Activated CD4-positive, CD25-positive, alpha-beta regulatory T cell treated with anti-CD3 and anti-CD28 coated beads, Interleukin-2, amount 50 U/mL, for 72 hours (primary cell): ENCODE results near the gene PTPRG.

Source experiments
- DNase-seq: peaks from one replicate; pipeline ENCODE4 v3.0.0; 2021

PTPRG gene

GRCh38 chr3:61841988-61842387, 280.6 kb downstream of the PTPRG start:
- no peak for DNase-seq

DNA sequence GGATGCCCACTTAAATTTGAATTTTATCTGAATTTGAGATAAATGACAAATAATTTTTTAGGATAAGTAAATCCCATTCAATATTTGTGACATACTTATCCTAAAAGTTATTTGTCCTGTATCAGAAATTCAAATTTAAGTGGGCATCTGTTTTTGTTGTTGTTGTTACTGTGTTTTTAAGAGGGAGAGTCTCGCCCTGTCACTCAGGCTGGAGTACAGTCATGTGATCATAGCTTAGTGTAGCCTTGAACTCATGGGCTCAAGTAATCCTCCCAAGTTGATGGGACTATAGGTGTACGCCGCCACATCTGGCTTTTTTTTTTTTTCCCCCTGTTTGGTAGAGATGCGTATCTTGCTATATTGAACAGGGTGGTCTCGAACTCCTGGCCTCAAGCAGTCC, 283.0 kb downstream of the PTPRG start:
- no peak for DNase-seq

- DNase-seq = no peak
These were observed 285.1 kb downstream of the PTPRG start for GRCh38 chr3:61846488-61846887.

DNA sequence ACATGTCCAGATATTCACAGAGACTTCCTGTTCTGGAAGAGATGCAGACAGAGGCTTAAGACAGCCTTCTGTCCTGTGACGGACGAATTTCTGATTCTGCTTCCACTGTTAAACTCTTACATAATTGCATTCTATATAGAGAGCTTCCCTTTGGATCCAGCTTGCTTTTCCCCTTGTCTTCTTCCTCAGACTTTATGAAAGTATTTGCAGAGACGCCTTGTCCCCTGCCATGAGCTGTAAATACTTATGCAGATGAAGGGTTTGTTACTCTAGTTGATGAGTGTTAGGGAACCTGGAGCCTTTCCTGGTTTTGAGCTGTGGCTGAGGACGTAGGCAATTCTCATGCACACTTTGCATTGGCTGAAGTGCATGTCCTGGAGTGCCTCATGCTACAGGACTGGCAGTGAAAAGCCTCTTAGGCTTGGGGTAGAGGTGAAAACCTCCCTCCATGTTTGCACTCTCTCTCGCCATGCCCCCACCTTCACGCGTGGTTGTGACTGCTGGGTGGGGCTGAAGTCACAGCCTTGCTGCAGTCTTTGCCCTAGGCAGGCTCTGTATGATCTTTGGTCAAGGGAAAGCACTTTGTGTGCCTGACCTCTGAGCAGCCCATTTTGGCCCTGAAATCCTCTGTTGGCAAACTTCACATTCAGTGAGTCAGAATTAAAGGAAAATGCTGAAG, 286.6 kb downstream of the PTPRG start:
- DNase-seq = no peak

DNA sequence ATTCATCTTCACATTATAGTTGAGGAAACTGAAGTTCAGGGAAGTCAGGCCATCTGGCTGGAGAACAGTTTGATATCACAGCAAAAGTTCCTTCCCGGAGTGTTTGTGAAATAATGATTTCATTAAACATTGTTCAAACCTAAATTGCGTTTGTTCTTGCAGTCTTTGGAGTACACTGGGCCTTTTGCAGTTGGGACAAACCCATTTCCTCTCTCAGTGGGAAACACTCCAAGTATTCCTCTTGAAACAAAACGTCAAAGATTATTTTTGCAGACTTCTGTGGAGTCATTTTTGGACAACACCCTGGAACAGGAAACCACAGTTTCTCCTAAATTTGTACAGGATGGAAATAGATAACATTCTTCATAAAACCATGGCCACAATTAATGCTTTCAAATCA, 287.5 kb downstream of the PTPRG start:
- DNase-seq = no peak

- no peak for DNase-seq
These were observed 292.5 kb downstream of the PTPRG start for GRCh38 chr3:61853912-61854311.

- no peak for DNase-seq
These were observed 293.8 kb downstream of the PTPRG start for GRCh38 chr3:61855211-61855610.

GRCh38 chr3:61857297-61857696, 295.9 kb downstream of the PTPRG start:
- DNase-seq = no peak

DNA sequence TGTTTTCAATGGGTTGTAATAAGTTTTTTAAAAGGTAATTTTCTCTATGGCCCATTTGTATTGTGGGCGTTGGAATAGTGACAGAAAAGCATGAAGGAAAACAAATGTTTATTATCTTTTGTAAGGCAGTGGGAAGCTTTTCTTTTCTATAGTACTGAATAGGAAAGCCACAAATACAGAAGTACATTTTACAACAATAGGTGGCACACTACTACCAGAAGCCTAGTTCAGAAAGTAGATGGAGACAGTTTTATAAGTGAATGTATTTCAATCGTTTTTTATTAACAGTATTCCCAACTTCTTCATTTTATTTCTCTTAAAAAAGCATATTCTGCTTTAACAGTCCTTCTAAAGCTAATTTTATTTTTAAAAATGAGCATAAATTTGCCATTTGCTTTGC, 296.7 kb downstream of the PTPRG start:
- DNase-seq = no peak

GRCh38 chr3:61861410-61861809, 300.0 kb downstream of the PTPRG start:
- no peak for DNase-seq

GRCh38 chr3:61862614-61863289, 301.4 kb downstream of the PTPRG start:
- DNase-seq = no peak

DNA sequence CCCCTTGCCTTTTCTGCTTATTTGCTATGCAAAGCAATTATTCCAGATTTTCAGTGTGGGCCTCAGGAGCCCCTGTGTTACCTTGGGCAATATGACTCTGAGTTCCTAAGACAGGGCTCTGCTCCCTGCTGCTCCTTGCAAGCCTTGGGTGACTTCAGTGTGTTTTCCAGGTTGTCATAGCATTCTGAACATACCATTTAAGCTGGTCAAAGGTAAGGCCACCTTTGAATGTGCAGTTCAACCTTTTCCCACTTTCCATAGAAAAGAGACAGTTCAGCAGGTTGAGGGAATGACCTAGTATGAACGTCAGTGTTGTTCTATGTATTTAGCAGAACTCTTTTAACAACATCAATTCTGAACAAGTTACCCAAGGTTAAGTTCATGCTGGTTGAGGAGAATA, 302.2 kb downstream of the PTPRG start:
- no peak for DNase-seq

GRCh38 chr3:61864886-61865285, 303.5 kb downstream of the PTPRG start:
- DNase-seq = no peak

- no peak for DNase-seq
These were observed 304.2 kb downstream of the PTPRG start for GRCh38 chr3:61865466-61866152.

- DNase-seq = no peak
These were observed 304.8 kb downstream of the PTPRG start for GRCh38 chr3:61866153-61866542.

GRCh38 chr3:61866961-61867461, 305.6 kb downstream of the PTPRG start:
- no peak for DNase-seq

- DNase-seq = no peak
These were observed 307.1 kb downstream of the PTPRG start for GRCh38 chr3:61868499-61868898.

- no peak for DNase-seq
These were observed 308.0 kb downstream of the PTPRG start for GRCh38 chr3:61869371-61869770.

GRCh38 chr3:61871644-61872043, 310.3 kb downstream of the PTPRG start:
- no peak for DNase-seq

GRCh38 chr3:61872077-61872706, 310.8 kb downstream of the PTPRG start:
- no peak for DNase-seq

DNA sequence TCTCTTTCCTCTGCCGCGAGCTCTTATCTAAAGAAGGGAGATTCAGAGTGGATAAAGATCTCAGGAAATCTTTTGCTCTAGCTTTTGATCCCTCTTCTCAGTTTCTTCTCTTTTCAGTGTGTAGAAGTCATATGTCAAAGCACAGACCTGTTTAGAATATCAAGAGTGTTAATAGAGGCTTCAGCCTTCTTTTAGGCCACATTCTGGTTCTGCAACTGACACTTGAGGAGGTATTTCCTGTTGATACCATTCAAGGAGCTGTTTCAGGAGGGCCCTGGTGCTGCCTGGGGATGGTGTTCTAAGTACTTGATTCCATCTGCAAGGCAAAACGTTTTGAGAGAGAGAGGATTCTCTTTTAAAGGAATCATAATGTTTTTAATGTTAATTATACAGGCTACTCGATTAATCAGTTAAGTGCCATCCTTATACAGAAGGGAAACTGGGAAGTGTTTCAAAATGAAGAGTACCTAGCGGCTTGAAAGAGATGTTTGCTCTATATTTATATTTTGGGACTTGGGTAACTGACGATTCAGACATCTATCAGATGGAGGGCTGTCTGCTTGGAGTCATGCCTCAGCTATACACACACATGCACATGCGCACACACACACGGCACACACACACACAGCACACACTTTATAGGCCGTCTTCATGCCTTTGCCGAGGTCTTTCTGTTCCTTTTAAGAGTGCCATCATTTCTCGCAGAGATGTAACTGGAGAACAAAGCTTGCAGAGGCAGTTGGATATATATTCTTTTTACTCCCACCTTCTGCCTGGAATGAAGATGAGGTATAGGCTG, 313.9 kb downstream of the PTPRG start:
- no peak for DNase-seq

GRCh38 chr3:61875976-61876671, 314.8 kb downstream of the PTPRG start:
- DNase-seq = no peak
